Uterus (tissue), 4 donors: ENCODE results near the gene BSX. TPM values are rescaled to one million over a fixed set of nuclear protein-coding genes. Genes with fewer than 3 reads are reported as not detected.

Experiments used
- DNase-seq, 2 donors: peaks; one replicate each; pipeline ENCODE4 v3.0.0-alpha.2; 2019 to 2020
- H3K27ac ChIP-seq, 2 donors: fragments of 200-600 bp; sonication (generic); 1 replicate in 1 of 2; 2 replicates in 1 of 2; pipeline ENCODE4 v1.5.1; 2016 to 2018
- H3K27me3 ChIP-seq, 2 donors: fragments of 200-600 bp; sonication (generic); one replicate each; pipeline ENCODE4 v1.5.1; 2018 to 2019; ENCODE audit warnings: control low read depth in 1 of 2
- H3K36me3 ChIP-seq, 2 donors: fragments of 200-600 bp; sonication (generic); one replicate each; pipeline ENCODE4 v1.5.1; 2019; ENCODE audit warnings: control low read depth in 1 of 2
- H3K4me1 ChIP-seq, 2 donors: fragments of 200-600 bp; sonication (generic); one replicate each; pipeline ENCODE4 v1.5.1; 2018 to 2019; ENCODE audit warnings: control low read depth in 1 of 2
- H3K4me3 ChIP-seq, 2 donors: fragments of 200-600 bp; sonication (generic); 1 replicate in 1 of 2; 2 replicates in 1 of 2; pipeline ENCODE4 v1.5.1; 2018 to 2019; ENCODE audit warnings: mild to moderate bottlenecking in 1 of 2
- H3K9me3 ChIP-seq, 2 donors: fragments of 200-600 bp; sonication (generic); one replicate each; pipeline ENCODE4 v1.5.1; 2019; ENCODE audit warnings: control low read depth in 1 of 2
- CTCF ChIP-seq, 4 experiments: fragments of 200-600 bp in 2 of 4; fragments of 450-650 bp in 2 of 4; sonication (generic) in 2 of 4; IDR thresholded peaks; one replicate each; pipeline ENCODE4 v1.5.1; 2016 to 2019; ENCODE audit warnings: antibody characterized with exemption in 4 of 4, mild to moderate bottlenecking in 2 of 4, moderate library complexity in 1 of 4
- POLR2A ChIP-seq, 2 donors: fragments of 450-650 bp; IDR thresholded peaks; one replicate each; pipeline ENCODE4 v1.6.1; 2016; ENCODE audit warnings: antibody characterized with exemption in 2 of 2, mild to moderate bottlenecking in 1 of 2, moderate library complexity in 1 of 2
- intact Hi-C: fragments of 100-400 bp; cut with DNase I; formaldehyde crosslinking; loops from one replicate; pipeline ENCODE4 v1.15.1; 2023; ENCODE audit warnings: low total_unique reads
- total RNA-seq, 4 donors: library from RNA; depleted of rRNA in 3 of 4; stranded (reverse); fragments of >200 nt in 3 of 4; gene quantifications; one replicate each; pipeline versions ENCODE4 v1.1.0 to v1.2.4, GENCODE V29; 2014 to 2023
- donor health status: DM: yes; HTN: yes; CAD: no.

Gene BSX
- total RNA-seq, 4 donors from 2014 or later: not detected

- H3K36me3 ChIP-seq: no peaks in the 10 kb centered on the region
- H3K27me3 ChIP-seq: no peaks in the 10 kb centered on the region
- intact Hi-C loops: no loop called here
- no peak overlapping the region for H3K27ac ChIP-seq
- DNase-seq: no peak
- H3K4me3 ChIP-seq: no peak overlapping the region
- TF ChIP-seq CTCF (IDR thresholded peaks at IDR 0.05): no peak
- TF ChIP-seq POLR2A (IDR thresholded peaks at IDR 0.05): no peak
- no peaks in the 10 kb centered on the region for H3K4me1 ChIP-seq
- no peaks in the 10 kb centered on the region for H3K9me3 ChIP-seq
Observed at GRCh38 chr11:123006860-123007542, 25.4 kb upstream of the BSX start.

GRCh38 chr11:123000721-123001120 lies 19.1 kb upstream of the BSX start:
- intact Hi-C loops: no loop called here
- no peak for TF ChIP-seq CTCF (IDR thresholded peaks at IDR 0.05)
- TF ChIP-seq POLR2A (IDR thresholded peaks at IDR 0.05): no peak
- H3K27me3 ChIP-seq: no peaks in the 10 kb centered on the region
- no peak overlapping the region for H3K27ac ChIP-seq
- no peak overlapping the region for H3K4me3 ChIP-seq
- no peaks in the 10 kb centered on the region for H3K9me3 ChIP-seq
- no peak for DNase-seq
- no peaks in the 10 kb centered on the region for H3K36me3 ChIP-seq
- no peaks in the 10 kb centered on the region for H3K4me1 ChIP-seq

DNA sequence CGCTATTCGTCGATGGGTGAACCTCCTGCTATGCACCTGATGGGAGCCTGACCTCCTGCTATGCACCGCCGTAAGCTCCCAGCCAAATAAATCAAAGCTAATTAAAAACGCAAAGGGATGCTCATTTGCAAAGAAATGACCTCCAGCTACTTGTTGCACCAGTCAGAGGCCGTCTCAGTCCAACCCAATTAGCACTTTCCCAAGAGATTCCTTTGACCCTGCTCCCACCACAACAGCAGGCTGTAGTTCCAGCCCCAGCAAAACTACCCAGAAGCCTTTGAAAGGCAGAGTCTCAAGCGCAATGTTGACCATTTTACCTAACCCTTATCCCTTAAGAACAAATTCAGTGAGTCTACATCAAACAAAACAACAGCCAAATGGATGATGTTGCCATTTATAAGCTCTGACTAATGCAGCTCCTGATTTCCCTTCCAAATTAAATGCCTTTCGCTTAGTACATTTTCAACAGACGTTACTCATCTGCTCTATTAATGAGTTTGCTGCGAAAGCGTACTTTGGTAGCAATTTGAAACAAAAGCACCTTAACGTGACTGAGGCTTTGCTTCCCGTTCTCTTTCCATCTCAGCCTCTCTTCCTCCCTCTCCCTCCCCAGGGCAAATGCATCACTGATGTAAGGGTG lies 17.2 kb upstream of the BSX start:
- H3K27me3 ChIP-seq: no peaks in the 10 kb centered on the region
- no peak for DNase-seq
- H3K9me3 ChIP-seq: no peaks in the 10 kb centered on the region
- no peaks in the 10 kb centered on the region for H3K4me1 ChIP-seq
- intact Hi-C loops: no loop called here
- no peak overlapping the region for H3K4me3 ChIP-seq
- TF ChIP-seq CTCF (IDR thresholded peaks at IDR 0.05): no peak
- no peak overlapping the region for H3K27ac ChIP-seq
- no peaks in the 10 kb centered on the region for H3K36me3 ChIP-seq

DNA sequence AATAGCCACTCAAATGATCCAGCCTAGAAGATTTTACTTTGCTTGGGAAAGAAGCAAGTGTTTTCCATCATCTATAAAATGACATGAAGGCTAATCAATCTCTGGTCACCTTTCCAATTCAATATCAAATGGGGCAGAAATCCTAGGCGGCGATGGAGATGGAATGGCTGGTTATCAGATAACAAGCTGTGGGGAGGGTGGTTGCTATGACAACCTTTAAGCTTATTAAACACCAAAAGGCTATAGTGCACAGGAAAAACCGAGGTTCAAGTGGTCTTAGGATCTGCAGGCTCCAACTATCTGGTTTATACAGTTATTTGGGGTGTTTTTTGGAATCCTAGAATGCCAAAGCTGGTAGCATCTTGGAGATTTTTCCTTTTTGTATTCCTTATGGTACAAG lies 13.9 kb upstream of the BSX start:
- no peaks in the 10 kb centered on the region for H3K27me3 ChIP-seq
- no peak overlapping the region for H3K4me3 ChIP-seq
- no peaks in the 10 kb centered on the region for H3K36me3 ChIP-seq
- TF ChIP-seq POLR2A (IDR thresholded peaks at IDR 0.05): no peak
- TF ChIP-seq CTCF (IDR thresholded peaks at IDR 0.05): no peak
- no peak for DNase-seq
- no peaks in the 10 kb centered on the region for H3K9me3 ChIP-seq
- intact Hi-C loops: no loop called here
- H3K27ac ChIP-seq: no peak overlapping the region
- H3K4me1 ChIP-seq: no peaks in the 10 kb centered on the region

GRCh38 chr11:122984186-122985011 lies 2.8 kb upstream of the BSX start:
- Histone ChIP-seq H3K27ac (no peak overlapping the region), H3K4me3 (peak overlapping the region; percentile 30 to 47), H3K9me3 (no peaks in the 10 kb centered on the region), H3K4me1 (no peaks in the 10 kb centered on the region), H3K36me3 (no peaks in the 10 kb centered on the region), H3K27me3 (peaks cover 8 to 73% of the 10 kb centered on the region in 2 donors)
- no peak for TF ChIP-seq CTCF (IDR thresholded peaks at IDR 0.05)
- no peak for TF ChIP-seq POLR2A (IDR thresholded peaks at IDR 0.05)
- intact Hi-C loops: no loop called here
- no peak for DNase-seq
